ENCODE measurements around the gene TENT5A.

The TENT5A gene

DNA sequence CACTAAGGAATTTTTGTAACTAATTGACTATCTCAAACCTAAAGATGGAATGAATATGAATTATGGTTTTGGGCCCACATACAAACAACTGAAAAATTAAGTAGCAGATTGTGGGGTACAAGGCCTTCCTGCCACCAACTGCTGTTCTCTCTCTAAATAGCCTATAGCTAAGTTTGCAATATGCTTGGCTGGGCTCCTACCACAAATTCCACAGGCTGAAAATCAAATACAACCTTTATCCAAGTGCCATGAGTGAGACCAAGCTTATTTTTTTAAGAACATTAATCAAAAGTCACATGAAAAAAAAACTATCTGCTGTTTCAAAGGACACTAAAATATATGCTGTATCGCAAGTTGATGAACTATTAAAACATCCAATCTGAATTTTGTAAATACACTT lies 52.1 kb downstream of the TENT5A start:
- DNase-seq: no peak

DNA sequence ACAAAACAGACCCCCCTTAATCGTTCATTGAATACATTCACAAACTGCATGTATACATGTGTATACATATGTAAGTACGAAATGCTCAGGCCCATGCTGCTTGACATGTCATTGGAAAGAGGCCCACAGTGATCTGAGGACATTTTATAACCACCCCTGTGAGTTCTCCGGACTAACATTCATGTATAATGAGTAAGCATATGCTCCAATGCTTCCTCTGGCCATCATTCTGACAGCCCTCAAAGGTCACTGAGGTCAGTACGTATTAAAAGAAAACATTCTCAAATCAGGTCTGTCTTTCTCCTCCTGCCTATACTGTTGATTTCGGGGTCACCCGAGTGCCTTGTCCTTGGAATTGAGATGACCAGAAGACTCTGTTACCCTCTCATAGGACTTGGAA lies 54.9 kb downstream of the TENT5A start:
- no peak for DNase-seq

DNA sequence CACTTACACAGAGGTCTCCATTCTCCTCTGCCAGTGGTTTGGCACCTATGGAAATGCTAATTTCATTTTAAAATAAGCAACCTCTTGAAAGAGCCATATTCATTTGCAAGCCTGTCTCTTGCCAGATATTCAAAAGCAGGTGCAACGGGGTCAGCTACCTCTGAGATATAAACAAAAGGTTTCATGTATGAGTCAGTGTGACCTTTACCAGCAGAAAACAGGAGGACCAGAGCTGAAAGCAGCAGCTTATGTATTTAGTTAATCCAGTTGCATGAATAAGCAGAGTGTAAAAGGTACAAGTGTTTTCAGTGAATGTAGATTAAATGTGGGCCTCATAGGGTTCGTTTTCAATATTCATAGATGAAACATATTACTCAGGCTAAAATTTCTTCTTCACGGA lies 56.0 kb downstream of the TENT5A start:
- DNase-seq: no peak

Measured in stimulated activated CD4-positive, alpha-beta T cell treated with anti-CD3 and anti-CD28 coated beads, Interleukin-4, amount 100 ng/mL, for 4 hours (primary cell).